ENCODE data around the gene GCC1. TPM values are rescaled to one million over a fixed set of nuclear protein-coding genes. Genes with fewer than 3 reads are reported as not detected.
A peak's percentile ranks its signal among the peaks of the same experiment; 100 is the strongest.
"Not testable (repeated sequence)": the region's sequence is repeated elsewhere in the genome, so short reads cannot be mapped to it uniquely, and the experiment has no call there.

The GCC1 gene
- total and polyA plus RNA-seq, 3 experiments from 2014 or later = 20.1 to 21.0 (median 20.2) TPM

GRCh38 chr7:127550247-127550646 lies 35.1 kb downstream of the GCC1 start:
- H3K9me3 Mint-ChIP-seq = peaks cover 0 to 8% (median 4%) of the 10 kb centered on the region in 5 donors
- no peak for DNase-seq
- Histone ChIP-seq H3K4me1 (ENCODE audit: insufficient read depth, low read length) (no peaks in the 10 kb centered on the region), H3K27me3 (ENCODE audit: insufficient read depth, low read length, poor library complexity, severe bottlenecking) (no peaks in the 10 kb centered on the region), H3K27ac (ENCODE audit: low read depth, low read length) (no peak overlapping the region), H3K36me3 (ENCODE audit: insufficient read depth, low read length) (no peaks in the 10 kb centered on the region), H3K9me3 (ENCODE audit: low read length) (no peaks in the 10 kb centered on the region), H3K4me3 (ENCODE audit: low read length) (no peak overlapping the region)
- H3K4me1 Mint-ChIP-seq = no peaks in the 10 kb centered on the region
- H3K4me3 Mint-ChIP-seq = no peak overlapping the region
- CTCF ChIA-PET = no interaction called here
- peaks cover 0 to 10% (median 2%) of the 10 kb centered on the region in 3 donors for H3K36me3 Mint-ChIP-seq
- H3K27ac Mint-ChIP-seq = no peak overlapping the region
- H3K27me3 Mint-ChIP-seq = peaks cover 0 to 7% of the 10 kb centered on the region in 2 donors
- POLR2A ChIA-PET = no interaction called here

- H3K36me3 Mint-ChIP-seq = peaks cover 0 to 14% (median 2%) of the 10 kb centered on the region in 3 donors
- peaks cover 9 to 18% of the 10 kb centered on the region in 2 donors for H3K27me3 Mint-ChIP-seq
- H3K4me3 Mint-ChIP-seq = no peak overlapping the region
- H3K27ac Mint-ChIP-seq = no peak overlapping the region
- DNase-seq = no peak
- Histone ChIP-seq H3K27me3 (ENCODE audit: insufficient read depth, low read length, poor library complexity, severe bottlenecking) (no peaks in the 10 kb centered on the region), H3K27ac (ENCODE audit: low read depth, low read length) (no peak overlapping the region), H3K9me3 (ENCODE audit: low read length) (no peaks in the 10 kb centered on the region), H3K4me1 (ENCODE audit: insufficient read depth, low read length) (no peaks in the 10 kb centered on the region), H3K4me3 (ENCODE audit: low read length) (no peak overlapping the region), H3K36me3 (ENCODE audit: insufficient read depth, low read length) (no peaks in the 10 kb centered on the region)
- H3K4me1 Mint-ChIP-seq = no peaks in the 10 kb centered on the region
- peaks cover 0 to 9% (median 4%) of the 10 kb centered on the region in 5 donors for H3K9me3 Mint-ChIP-seq
- ChIA-PET CTCF (no interaction called here), POLR2A (no interaction called here)
Observed at GRCh38 chr7:127546313-127546712, 39.1 kb downstream of the GCC1 start.

- H3K27ac Mint-ChIP-seq = no peak overlapping the region
- no peak overlapping the region for H3K4me3 ChIP-seq (ENCODE audit: low read length)
Observed at GRCh38 chr7:127541548-127541947, 43.8 kb downstream of the GCC1 start.

GRCh38 chr7:127540461-127540860 lies 44.9 kb downstream of the GCC1 start:
- CTCF ChIA-PET; DNase-seq; H3K36me3 Mint-ChIP-seq; H3K4me1 Mint-ChIP-seq; H3K4me3 ChIP-seq (ENCODE audit: low read length); H3K9me3 ChIP-seq (ENCODE audit: low read length); H3K9me3 Mint-ChIP-seq; POLR2A ChIA-PET; H3K36me3 ChIP-seq (ENCODE audit: insufficient read depth, low read length); H3K27ac ChIP-seq (ENCODE audit: low read depth, low read length); H3K4me1 ChIP-seq (ENCODE audit: insufficient read depth, low read length); H3K27ac Mint-ChIP-seq; H3K4me3 Mint-ChIP-seq: not testable (repeated sequence)
- peaks cover 23 to 58% of the 10 kb centered on the region in 2 donors for H3K27me3 Mint-ChIP-seq
- H3K27me3 ChIP-seq (ENCODE audit: insufficient read depth, low read length, poor library complexity, severe bottlenecking) = peaks cover 11% of the 10 kb centered on the region

More at GRCh38 chr7:127541548-127541947, 43.8 kb downstream of the GCC1 start:
- no peaks in the 10 kb centered on the region for H3K36me3 ChIP-seq (ENCODE audit: insufficient read depth, low read length)
- no peaks in the 10 kb centered on the region for H3K4me1 ChIP-seq (ENCODE audit: insufficient read depth, low read length)
- H3K27ac ChIP-seq (ENCODE audit: low read depth, low read length) = no peak overlapping the region
- CTCF ChIA-PET = no interaction called here
- POLR2A ChIA-PET = no interaction called here
- Mint-ChIP-seq H3K9me3 (peaks cover 0 to 5% (median under 1%) of the 10 kb centered on the region in 5 donors), H3K4me3 (no peak overlapping the region), H3K27me3 (peaks cover 23 to 47% of the 10 kb centered on the region in 2 donors), H3K4me1 (peaks cover 0 to 5% (median 3%) of the 10 kb centered on the region in 3 donors), H3K36me3 (peaks cover 0 to 11% (median 2%) of the 10 kb centered on the region in 3 donors)
- H3K27me3 ChIP-seq (ENCODE audit: insufficient read depth, low read length, poor library complexity, severe bottlenecking) = peaks cover 7% of the 10 kb centered on the region
- DNase-seq = no peak
- H3K9me3 ChIP-seq (ENCODE audit: low read length) = no peaks in the 10 kb centered on the region

GRCh38 chr7:127539116-127539515 lies 46.3 kb downstream of the GCC1 start:
- Mint-ChIP-seq H3K9me3 (no peaks in the 10 kb centered on the region), H3K4me3 (no peak overlapping the region), H3K36me3 (peaks cover 0 to 6% (median 2%) of the 10 kb centered on the region in 3 donors), H3K4me1 (peaks cover 0 to 6% (median 3%) of the 10 kb centered on the region in 3 donors), H3K27ac (no peak overlapping the region), H3K27me3 (peaks cover 30 to 67% of the 10 kb centered on the region in 2 donors)
- DNase-seq = no peak
- H3K4me1 ChIP-seq (ENCODE audit: insufficient read depth, low read length) = no peaks in the 10 kb centered on the region
- CTCF ChIA-PET = no interaction called here
- H3K27ac ChIP-seq (ENCODE audit: low read depth, low read length) = no peak overlapping the region
- H3K36me3 ChIP-seq (ENCODE audit: insufficient read depth, low read length) = no peaks in the 10 kb centered on the region
- no peaks in the 10 kb centered on the region for H3K9me3 ChIP-seq (ENCODE audit: low read length)
- H3K4me3 ChIP-seq (ENCODE audit: low read length) = no peak overlapping the region
- POLR2A ChIA-PET = no interaction called here
- peaks cover 11% of the 10 kb centered on the region for H3K27me3 ChIP-seq (ENCODE audit: insufficient read depth, low read length, poor library complexity, severe bottlenecking)

- Mint-ChIP-seq H3K36me3 (peaks cover 0 to 6% (median 2%) of the 10 kb centered on the region in 3 donors), H3K4me1 (peaks cover 3 to 6% (median 5%) of the 10 kb centered on the region in 3 donors), H3K27ac (no peak overlapping the region), H3K27me3 (peaks cover 23 to 66% of the 10 kb centered on the region in 2 donors), H3K9me3 (no peaks in the 10 kb centered on the region), H3K4me3 (peak overlapping the region in 1 of 7 donors; percentile 32)
- no peaks in the 10 kb centered on the region for H3K9me3 ChIP-seq (ENCODE audit: low read length)
- no peaks in the 10 kb centered on the region for H3K36me3 ChIP-seq (ENCODE audit: insufficient read depth, low read length)
- H3K27me3 ChIP-seq (ENCODE audit: insufficient read depth, low read length, poor library complexity, severe bottlenecking) = peaks cover 11% of the 10 kb centered on the region
- ChIA-PET CTCF (no interaction called here), POLR2A (no interaction called here)
- no peak overlapping the region for H3K27ac ChIP-seq (ENCODE audit: low read depth, low read length)
- DNase-seq = no peak
- H3K4me1 ChIP-seq (ENCODE audit: insufficient read depth, low read length) = no peaks in the 10 kb centered on the region
- no peak overlapping the region for H3K4me3 ChIP-seq (ENCODE audit: low read length)
Observed at GRCh38 chr7:127536741-127537140, 48.7 kb downstream of the GCC1 start.

- peaks cover 24 to 64% of the 10 kb centered on the region in 2 donors for H3K27me3 Mint-ChIP-seq
- no peak overlapping the region for H3K4me3 Mint-ChIP-seq
- no peaks in the 10 kb centered on the region for H3K9me3 Mint-ChIP-seq
- ChIA-PET CTCF (no interaction called here), POLR2A (no interaction called here)
- Histone ChIP-seq H3K4me3 (ENCODE audit: low read length) (no peak overlapping the region), H3K27ac (ENCODE audit: low read depth, low read length) (no peak overlapping the region), H3K27me3 (ENCODE audit: insufficient read depth, low read length, poor library complexity, severe bottlenecking) (peaks cover 11% of the 10 kb centered on the region), H3K4me1 (ENCODE audit: insufficient read depth, low read length) (no peaks in the 10 kb centered on the region), H3K9me3 (ENCODE audit: low read length) (no peaks in the 10 kb centered on the region), H3K36me3 (ENCODE audit: insufficient read depth, low read length) (no peaks in the 10 kb centered on the region)
- H3K27ac Mint-ChIP-seq = no peak overlapping the region
- H3K36me3 Mint-ChIP-seq = peaks cover 0 to 3% (median 2%) of the 10 kb centered on the region in 3 donors
- DNase-seq = no peak
- peaks cover 3 to 6% (median 5%) of the 10 kb centered on the region in 3 donors for H3K4me1 Mint-ChIP-seq
Observed at GRCh38 chr7:127536394-127536691, 49.1 kb downstream of the GCC1 start.

- no peak overlapping the region for H3K27ac ChIP-seq (ENCODE audit: low read depth, low read length)
- Mint-ChIP-seq H3K9me3 (no peaks in the 10 kb centered on the region), H3K36me3 (peaks cover 0 to 2% (median 0%) of the 10 kb centered on the region in 3 donors), H3K27ac (no peak overlapping the region), H3K4me3 (no peak overlapping the region), H3K4me1 (peaks cover 3 to 6% (median 5%) of the 10 kb centered on the region in 3 donors), H3K27me3 (peaks cover 23 to 61% of the 10 kb centered on the region in 2 donors)
- no peaks in the 10 kb centered on the region for H3K4me1 ChIP-seq (ENCODE audit: insufficient read depth, low read length)
- peaks cover 11% of the 10 kb centered on the region for H3K27me3 ChIP-seq (ENCODE audit: insufficient read depth, low read length, poor library complexity, severe bottlenecking)
- ChIA-PET POLR2A (no interaction called here), CTCF (no interaction called here)
- no peaks in the 10 kb centered on the region for H3K36me3 ChIP-seq (ENCODE audit: insufficient read depth, low read length)
- no peak for DNase-seq
- no peak overlapping the region for H3K4me3 ChIP-seq (ENCODE audit: low read length)
- no peaks in the 10 kb centered on the region for H3K9me3 ChIP-seq (ENCODE audit: low read length)
Observed at GRCh38 chr7:127535546-127536393, 49.6 kb downstream of the GCC1 start.

Data from CD8-positive, alpha-beta memory T cell (primary cell).